ENCODE measurements around the gene VPS37B. TPM values are rescaled to one million over a fixed set of nuclear protein-coding genes. Genes with fewer than 3 reads are reported as not detected.
"Not testable (repeated sequence)": the region's sequence is repeated elsewhere in the genome, so short reads cannot be mapped to it uniquely, and the experiment has no call there.

Gene VPS37B
- total RNA-seq, 1 donor from 2014 or later = 25.3 TPM

GRCh38 chr12:122908915-122909314, 13.0 kb upstream of the VPS37B start:
- no peak for DNase-seq (ENCODE audit: low spot score)

DNA sequence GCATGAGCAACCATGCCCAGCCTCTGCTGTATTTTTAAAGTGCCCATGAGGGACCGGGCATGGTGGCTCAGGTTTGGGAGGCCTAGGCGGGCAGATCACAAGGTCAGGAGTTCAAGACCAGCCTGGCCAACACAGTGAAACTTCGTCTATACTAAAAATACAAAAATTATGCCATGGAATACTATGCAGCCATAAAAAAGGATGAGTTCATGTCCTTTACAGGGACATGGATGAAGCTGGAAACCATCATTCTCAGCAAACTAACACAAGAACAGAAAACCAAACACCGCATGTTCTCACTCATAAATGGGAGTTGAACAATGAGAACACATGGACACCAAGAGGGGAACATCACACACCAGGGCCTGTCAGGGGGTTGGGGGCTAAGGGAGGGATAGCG, 9.3 kb upstream of the VPS37B start:
- DNase-seq (ENCODE audit: low spot score) = not testable (repeated sequence)

GRCh38 chr12:122903693-122904034, 7.7 kb upstream of the VPS37B start:
- no peak for DNase-seq (ENCODE audit: low spot score)

DNA sequence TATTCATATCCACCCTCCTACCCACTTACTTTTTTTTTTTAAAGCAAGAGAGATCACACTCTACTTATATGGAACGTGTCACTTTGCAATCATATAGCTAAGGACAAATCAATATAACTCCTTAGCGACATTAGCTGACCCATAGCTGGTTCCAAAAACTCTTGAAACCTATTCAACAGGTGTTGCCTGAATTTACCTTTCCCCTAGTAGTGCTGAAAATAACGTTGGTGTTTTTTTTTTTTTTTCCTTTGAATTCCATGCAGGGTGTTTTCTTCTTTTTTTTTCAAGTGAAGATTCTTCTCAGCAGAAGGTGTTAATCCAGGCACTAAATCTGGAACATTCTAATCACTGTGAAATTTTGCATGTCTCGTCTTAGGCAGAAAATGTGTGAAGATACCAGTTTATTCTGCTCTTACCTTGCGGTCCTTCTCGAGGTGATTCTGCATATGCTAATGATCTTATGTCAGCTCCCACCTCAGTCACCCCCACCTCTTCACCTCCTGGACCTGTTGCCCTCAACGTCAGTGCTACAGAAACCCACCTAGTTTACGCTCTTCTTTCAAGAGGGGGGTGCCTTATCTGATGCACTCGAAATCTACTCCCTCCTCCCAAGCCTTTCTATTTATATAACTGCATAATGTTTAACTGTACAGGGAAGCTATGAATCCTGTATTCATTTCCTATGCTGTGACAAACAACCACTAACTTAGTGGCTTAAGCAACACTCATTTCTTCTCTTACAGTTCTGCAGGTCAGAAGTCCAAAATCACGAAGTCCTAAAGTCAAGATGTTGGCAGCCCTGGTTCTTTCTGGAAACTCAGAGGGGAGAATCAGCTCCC, 7.1 kb upstream of the VPS37B start:
- DNase-seq (ENCODE audit: low spot score) = no peak

- DNase-seq (ENCODE audit: low spot score) = no peak
These were observed 4.0 kb upstream of the VPS37B start for GRCh38 chr12:122899887-122900286.

DNA sequence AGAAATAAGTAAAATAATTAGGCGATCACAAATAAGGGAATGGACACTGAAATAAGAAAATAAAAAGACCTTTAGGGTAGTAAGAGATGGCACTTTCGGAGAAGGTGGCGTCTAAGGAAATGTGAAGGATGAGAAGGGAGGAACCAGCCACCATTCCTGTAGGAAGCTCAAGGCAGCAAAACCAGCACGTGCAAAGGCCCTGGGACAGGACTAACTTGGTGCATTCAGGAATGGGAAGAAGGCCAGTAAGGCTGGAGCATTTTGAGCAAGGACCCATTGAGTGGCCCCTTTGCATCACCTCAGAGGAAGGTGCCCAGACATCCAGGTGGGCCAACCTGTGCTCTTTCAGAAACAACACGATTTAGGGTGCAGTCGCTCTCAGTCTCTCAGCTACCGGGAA, 738 bp upstream of the VPS37B start:
- DNase-seq (ENCODE audit: low spot score) = no peak

GRCh38 chr12:122895320-122895703, 612 bp downstream of the VPS37B start:
- no peak for DNase-seq (ENCODE audit: low spot score)

DNA sequence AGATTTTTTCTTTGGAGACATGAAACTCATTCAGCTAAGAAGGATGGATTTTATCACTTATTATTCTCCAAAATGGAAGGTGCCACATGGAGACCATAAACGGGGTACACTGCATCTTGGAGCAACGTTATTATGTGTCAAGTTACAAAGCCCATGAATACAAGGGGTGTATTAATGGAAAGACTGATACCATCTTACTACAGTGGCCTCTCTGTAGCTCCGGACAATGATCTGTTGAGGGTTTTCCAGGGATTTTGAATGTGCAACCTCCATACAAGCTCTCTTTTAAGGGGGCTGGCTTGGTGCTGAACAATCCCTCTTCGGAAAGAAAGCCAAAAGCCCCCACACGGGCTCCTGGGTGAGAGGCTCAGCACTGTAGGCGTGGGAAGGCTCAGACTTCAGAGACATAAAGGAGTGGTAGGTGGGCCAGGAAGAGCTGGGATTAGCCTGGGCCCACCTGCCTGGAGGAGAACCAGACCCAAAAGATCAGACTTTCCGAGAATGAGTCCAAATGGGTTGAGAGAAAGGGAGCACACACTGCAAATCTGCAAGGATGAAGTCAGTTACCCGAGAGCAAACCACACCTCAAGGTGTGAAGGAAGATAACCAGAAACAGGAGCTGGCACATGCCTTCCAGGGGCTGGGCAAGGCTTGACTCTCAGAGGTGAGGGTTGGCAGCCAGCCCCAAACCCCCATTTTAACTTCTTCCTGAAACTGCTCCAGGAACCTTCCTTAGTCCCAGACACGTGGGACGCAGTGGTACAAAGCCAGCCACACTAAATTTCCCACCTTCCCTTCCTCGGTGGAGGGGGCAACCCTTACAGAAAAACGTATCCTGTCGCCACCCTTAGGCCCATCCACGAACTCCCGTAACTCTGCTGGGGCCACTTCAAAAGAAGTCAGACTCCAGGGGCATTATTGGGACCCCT, 1.5 kb downstream of the VPS37B start:
- no peak for DNase-seq (ENCODE audit: low spot score)

DNA sequence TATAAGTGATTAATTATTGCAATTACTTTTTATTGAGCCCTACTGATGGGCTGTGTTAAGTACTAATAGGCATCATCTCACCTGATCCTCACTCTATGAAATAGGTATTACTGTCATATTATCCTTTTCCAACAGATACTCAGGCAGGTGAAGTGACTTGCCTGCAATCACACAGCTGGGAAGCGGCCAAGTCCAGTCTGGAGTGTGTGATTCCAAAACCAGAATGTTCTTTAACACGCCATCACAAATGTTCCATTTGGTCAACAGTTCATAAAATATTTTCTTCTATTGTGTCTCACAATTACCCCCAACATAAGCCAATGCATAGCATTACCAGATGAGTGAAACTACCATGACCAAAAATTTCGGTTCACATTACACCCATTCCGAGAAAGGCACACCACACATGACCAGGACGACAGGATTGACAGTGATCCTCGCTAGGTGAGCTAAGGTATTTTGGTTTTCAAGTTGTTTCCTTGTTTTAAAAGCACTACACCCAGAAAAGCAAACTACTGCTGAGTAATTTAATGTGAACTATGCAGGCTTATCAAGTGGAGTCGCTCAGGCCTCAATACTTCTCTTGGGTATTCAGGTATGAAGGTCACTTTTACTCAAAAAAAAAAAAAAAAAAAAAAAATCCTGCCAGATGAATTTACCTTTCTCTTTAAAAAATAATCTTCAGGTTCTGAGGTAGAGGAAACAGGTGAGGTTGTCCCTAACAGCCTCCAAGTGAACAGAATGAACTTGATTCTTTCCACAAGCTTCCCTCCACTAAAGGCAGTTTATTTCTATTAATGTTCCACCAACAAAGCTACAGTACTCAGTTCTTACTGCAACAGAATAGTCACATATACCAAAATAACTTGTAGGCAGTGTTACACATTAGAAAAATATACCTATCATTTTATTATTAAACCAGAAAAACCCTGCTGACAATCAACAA, 2.4 kb downstream of the VPS37B start:
- DNase-seq (ENCODE audit: low spot score) = no peak

- DNase-seq (ENCODE audit: low spot score) = not testable (repeated sequence)
These were observed 3.2 kb downstream of the VPS37B start for GRCh38 chr12:122892724-122893123.

GRCh38 chr12:122891661-122892525, 4.0 kb downstream of the VPS37B start:
- peak; percentile 67 for DNase-seq (ENCODE audit: low spot score)

DNA sequence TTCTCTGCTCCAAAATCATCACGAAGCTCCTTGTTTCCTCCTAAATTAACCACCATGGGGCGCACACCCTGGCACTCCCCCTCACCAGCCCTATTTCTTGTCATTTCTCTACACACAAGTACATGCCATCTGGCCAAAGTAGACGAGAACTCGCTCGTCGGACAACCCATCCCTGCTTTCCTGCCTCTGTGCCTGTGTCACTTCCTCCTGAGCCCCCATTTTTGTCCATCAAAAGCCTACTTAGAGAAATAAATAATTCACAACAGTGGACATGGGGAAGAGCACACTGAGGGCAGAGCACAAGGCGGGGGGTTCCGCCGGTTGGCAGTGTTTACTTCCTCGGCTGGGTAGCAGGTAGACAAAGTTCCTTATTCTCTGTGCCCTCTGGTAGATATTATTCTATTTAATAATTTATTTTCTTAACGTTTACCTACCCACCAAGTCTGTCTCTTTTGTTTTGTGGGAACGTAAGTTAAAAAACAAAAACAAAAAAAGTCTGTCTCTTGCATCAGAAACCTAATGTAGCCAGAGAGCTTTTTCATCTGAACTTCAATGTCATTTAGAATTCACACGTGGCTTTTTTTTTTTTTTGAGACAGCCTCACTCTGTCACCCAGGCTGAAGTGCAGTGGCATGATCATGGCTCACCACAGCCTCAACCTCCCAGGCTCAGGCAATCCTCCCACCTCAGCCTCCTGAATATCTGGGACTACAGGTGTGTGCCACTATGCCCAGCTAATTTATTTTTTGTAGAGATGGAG, 6.0 kb downstream of the VPS37B start:
- no peak for DNase-seq (ENCODE audit: low spot score)

DNA sequence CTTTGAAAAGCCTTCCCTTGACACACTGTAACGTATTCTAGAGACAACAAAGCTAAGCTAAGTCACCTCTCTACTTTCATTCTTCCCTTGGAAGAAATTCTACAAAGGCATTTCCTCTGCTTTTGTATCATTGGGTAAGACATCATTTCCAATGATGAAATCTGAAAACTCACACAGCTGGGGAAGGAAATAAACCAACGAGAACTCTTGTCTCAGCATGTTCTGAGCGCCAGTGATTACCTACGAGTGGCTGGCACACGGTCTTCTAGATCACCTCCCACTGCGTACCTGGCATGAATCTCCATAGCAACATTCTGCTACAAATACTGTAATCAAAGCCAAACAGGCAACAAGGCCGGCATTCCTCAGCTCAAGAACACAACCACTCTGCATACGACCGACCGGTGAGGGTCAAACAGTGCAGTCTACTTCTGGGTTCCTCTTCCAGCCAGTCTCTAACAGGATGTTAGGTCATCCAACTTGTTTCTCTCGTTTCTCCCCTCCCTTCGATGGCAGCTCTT, 7.6 kb downstream of the VPS37B start:
- DNase-seq (ENCODE audit: low spot score) = peak; percentile 80

GRCh38 chr12:122887819-122888212, 8.1 kb downstream of the VPS37B start:
- no peak for DNase-seq (ENCODE audit: low spot score)

- DNase-seq (ENCODE audit: low spot score) = peak; percentile 97
These were observed 8.8 kb downstream of the VPS37B start for GRCh38 chr12:122886851-122887818.

- DNase-seq (ENCODE audit: low spot score) = no peak
These were observed 9.8 kb downstream of the VPS37B start for GRCh38 chr12:122886161-122886560.

- DNase-seq (ENCODE audit: low spot score) = no peak
These were observed 11.1 kb downstream of the VPS37B start for GRCh38 chr12:122884860-122885259.

- no peak for DNase-seq (ENCODE audit: low spot score)
These were observed 11.7 kb downstream of the VPS37B start for GRCh38 chr12:122884091-122884826.

Measured in umbilical cord (tissue), 2 donors.